HG03432 (cell line): ENCODE results near the gene CYP2S1.
"Not testable (repeated sequence)": the region's sequence is repeated elsewhere in the genome, so short reads cannot be mapped to it uniquely, and the experiment has no call there.

ENCODE experiments used
- ATAC-seq: cut with Tn5 transposase; IDR thresholded peaks from one replicate; pipeline ENCODE4 v1.9.1; 2021; ENCODE audit warnings: mild to moderate bottlenecking, moderate library complexity; ENCODE audit not compliant: unreplicated experiment

Gene CYP2S1

GRCh38 chr19:41192574-41193429, at the start of gene CYP2S1:
TSS of gene CYP2S1 (plus strand) at chr19:41193219. CDS start at chr19:41193265, 46 bp downstream.
- ATAC-seq: no peak

- ATAC-seq: no peak
Observed at GRCh38 chr19:41144403-41144802, 48.6 kb upstream of the CYP2S1 start.

GRCh38 chr19:41149831-41150230, 43.2 kb upstream of the CYP2S1 start:
- no peak for ATAC-seq

- not testable (repeated sequence) for ATAC-seq
Observed at GRCh38 chr19:41150986-41151385, 42.0 kb upstream of the CYP2S1 start.

GRCh38 chr19:41154060-41154459, 39.0 kb upstream of the CYP2S1 start:
- ATAC-seq: no peak

GRCh38 chr19:41156207-41156606, 36.8 kb upstream of the CYP2S1 start:
- no peak for ATAC-seq

GRCh38 chr19:41159881-41160280, 33.1 kb upstream of the CYP2S1 start:
- ATAC-seq: no peak

- no peak for ATAC-seq
Observed at GRCh38 chr19:41161903-41162302, 31.1 kb upstream of the CYP2S1 start.

GRCh38 chr19:41166944-41167804, 25.8 kb upstream of the CYP2S1 start:
- no peak for ATAC-seq

GRCh38 chr19:41172297-41173164, 20.5 kb upstream of the CYP2S1 start:
- ATAC-seq: no peak

GRCh38 chr19:41174297-41174928, 18.6 kb upstream of the CYP2S1 start:
- no peak for ATAC-seq

- no peak for ATAC-seq
Observed at GRCh38 chr19:41175801-41176777, 16.9 kb upstream of the CYP2S1 start.

GRCh38 chr19:41180173-41180572, 12.8 kb upstream of the CYP2S1 start:
- not testable (repeated sequence) for ATAC-seq

- no peak for ATAC-seq
Observed at GRCh38 chr19:41186971-41187883, 5.8 kb upstream of the CYP2S1 start.

- ATAC-seq: no peak
Observed at GRCh38 chr19:41187884-41188279, 5.1 kb upstream of the CYP2S1 start.

GRCh38 chr19:41189425-41190065, 3.5 kb upstream of the CYP2S1 start:
- ATAC-seq: no peak

GRCh38 chr19:41193430-41194156, 574 bp downstream of the CYP2S1 start:
- no peak for ATAC-seq
